ENCODE data around the gene GLRX3.

The GLRX3 gene

DNA sequence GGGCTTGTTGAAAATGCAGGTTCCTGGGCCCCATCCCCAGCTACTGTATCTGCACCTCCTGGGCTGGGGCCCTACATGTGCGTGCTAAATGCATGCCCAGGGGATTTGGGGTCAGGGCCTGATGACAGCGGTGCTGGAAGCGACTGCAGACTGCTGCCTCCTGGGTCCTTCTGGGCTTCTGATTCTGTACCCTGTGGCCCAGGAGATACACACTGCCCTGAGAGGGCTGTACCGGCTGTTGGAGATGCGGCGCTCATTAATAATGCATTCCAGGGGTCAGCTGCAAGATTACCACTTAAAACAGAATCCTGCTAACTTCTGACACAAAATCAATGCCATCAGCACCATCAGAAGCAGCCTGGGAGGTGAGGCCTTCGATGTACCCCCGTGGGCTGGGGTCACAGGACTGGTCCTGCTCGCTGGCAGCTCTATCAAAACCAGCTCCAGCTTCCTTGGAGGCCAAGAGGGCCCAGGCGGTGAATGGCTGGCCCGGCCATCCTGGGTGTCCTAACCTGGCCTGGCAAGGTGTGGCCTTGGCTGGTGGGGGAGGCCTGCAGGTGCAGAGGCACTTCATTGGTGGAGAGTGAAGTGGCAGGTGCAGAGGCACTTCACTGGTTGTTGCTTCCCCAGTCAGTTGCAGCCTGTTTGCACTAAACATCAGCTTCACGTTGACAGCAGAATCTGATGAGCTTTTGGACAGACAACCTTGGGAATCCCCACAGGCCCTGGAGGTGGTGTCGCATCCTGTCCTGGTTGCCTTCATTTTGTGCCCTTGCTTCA, 79.2 kb downstream of the GLRX3 start:
- Mint-ChIP-seq H3K4me1 (no peaks in the 10 kb centered on the region), H3K36me3 (no peaks in the 10 kb centered on the region), H3K4me3 (no peak overlapping the region), H3K27ac (no peak overlapping the region), H3K9me3 (peaks cover 7% of the 10 kb centered on the region), H3K27me3 (no peaks in the 10 kb centered on the region)
- CTCF ChIA-PET: no interaction called here
- no peak for DNase-seq

DNA sequence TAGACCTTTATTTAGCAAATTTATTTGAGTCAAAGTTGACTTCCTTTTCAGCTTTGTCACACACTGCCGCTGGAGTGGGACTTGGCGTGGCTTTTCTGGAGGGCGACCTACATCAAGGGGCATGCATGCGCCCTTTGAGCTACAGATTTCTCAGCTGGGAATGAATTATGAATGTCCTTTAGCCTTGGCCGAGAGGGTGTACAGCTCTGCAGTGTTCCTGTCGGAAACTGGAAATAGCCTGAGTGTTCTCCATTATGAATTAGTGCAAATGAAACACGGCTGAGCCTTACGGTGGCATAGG, 79.7 kb downstream of the GLRX3 start:
- H3K36me3 Mint-ChIP-seq: no peaks in the 10 kb centered on the region
- H3K4me1 Mint-ChIP-seq: no peaks in the 10 kb centered on the region
- H3K27me3 Mint-ChIP-seq: no peaks in the 10 kb centered on the region
- no peak overlapping the region for H3K4me3 Mint-ChIP-seq
- no peak overlapping the region for H3K27ac Mint-ChIP-seq
- CTCF ChIA-PET: no interaction called here
- H3K9me3 Mint-ChIP-seq: peaks cover 7% of the 10 kb centered on the region
- DNase-seq: no peak

DNA sequence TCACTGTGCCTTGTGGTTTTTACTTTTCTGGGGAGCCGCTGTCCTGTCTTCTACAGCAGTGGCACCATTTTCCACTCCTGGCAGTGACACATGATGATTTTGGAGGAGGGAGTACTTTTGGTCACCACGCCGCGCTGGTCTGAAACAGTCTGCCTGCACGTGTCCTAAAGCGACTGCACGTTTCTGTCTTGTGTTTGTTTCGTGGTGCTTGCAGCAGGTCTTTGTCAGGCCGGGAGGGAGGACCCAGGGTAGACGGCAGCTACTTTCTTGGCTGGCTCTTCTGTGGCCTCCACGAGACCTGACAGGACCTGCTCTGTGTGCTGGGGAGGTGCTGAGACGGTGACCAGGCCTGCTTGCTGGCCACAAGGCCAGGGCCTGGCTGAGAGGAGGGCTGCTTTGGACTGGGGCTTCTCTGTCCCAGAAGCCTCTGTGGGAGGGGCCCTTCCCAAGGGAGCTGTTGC, 82.0 kb downstream of the GLRX3 start:
- H3K36me3 Mint-ChIP-seq: no peaks in the 10 kb centered on the region
- peaks cover 7% of the 10 kb centered on the region for H3K9me3 Mint-ChIP-seq
- DNase-seq: no peak
- H3K4me1 Mint-ChIP-seq: no peaks in the 10 kb centered on the region
- no peak overlapping the region for H3K4me3 Mint-ChIP-seq
- no peak overlapping the region for H3K27ac Mint-ChIP-seq
- CTCF ChIA-PET: no interaction called here
- no peaks in the 10 kb centered on the region for H3K27me3 Mint-ChIP-seq

DNA sequence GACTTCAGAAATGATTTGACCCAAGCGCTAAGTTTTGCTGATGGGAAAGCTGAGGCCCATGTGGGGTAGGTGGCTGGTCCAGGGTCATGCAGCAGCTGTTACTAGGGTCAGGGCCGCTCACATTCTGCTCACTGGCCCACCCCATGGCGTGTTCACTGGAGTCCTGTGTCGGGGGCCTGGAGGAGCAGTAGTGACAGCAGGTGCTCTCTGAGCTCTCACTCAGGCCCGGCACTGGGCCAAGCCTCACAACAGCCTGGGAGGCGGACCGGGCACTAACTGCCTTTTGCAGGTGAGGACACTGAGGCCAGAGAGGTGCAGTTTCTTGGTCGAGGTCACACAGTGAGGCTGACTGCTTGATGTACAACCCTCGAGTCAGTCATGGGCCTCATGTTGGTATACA, 82.7 kb downstream of the GLRX3 start:
- no peak overlapping the region for H3K27ac Mint-ChIP-seq
- peaks cover 7% of the 10 kb centered on the region for H3K9me3 Mint-ChIP-seq
- DNase-seq: no peak
- CTCF ChIA-PET: no interaction called here
- H3K27me3 Mint-ChIP-seq: no peaks in the 10 kb centered on the region
- H3K4me3 Mint-ChIP-seq: no peak overlapping the region
- no peaks in the 10 kb centered on the region for H3K4me1 Mint-ChIP-seq
- H3K36me3 Mint-ChIP-seq: no peaks in the 10 kb centered on the region

DNA sequence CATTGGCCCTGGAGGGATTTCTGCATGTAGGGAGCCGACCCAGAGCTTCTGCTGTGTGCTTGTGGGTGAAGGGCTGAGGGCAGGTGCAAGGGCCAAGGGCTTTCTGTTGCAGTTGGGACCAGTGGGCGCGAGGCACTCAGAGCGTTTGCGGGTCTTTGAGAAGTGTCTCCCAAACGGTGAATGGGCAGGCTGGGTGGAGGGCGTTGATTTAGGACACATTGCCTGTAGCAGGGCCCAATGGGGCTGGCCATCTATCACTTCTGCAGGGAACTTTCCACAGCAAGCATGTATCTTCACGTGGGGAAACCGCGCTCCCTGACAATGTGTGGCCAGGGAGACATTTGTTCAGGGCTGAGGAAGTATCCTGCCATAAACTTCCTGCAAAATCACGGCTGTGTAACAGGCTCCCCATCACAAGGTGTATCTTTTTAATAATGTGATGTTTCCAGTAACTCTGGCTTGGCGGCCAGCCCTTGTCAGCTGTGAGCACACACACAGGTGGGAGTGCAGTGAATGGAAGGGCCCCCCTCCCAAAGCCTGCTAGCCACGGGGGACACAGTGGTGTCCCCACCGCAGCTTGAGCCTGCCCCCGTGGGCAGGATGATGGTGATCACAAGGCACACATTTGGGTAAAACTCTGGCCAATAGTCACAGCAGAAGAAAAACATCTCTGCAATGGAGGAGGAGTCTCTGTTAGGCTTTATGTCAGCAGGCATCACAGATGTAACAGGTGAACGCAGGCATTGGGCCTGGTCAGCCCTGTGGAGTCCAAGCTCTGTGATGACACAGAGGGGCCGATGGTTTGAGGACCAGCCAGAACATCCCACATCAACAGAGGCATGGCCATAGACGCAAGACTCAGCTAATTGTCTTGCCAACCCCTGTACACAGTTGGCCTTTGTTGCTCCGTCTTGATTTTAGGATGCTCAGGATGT, 84.3 kb downstream of the GLRX3 start:
- H3K4me3 Mint-ChIP-seq: no peak overlapping the region
- H3K4me1 Mint-ChIP-seq: no peaks in the 10 kb centered on the region
- no peaks in the 10 kb centered on the region for H3K36me3 Mint-ChIP-seq
- no peak overlapping the region for H3K27ac Mint-ChIP-seq
- H3K9me3 Mint-ChIP-seq: peaks cover 1% of the 10 kb centered on the region
- CTCF ChIA-PET: no interaction called here
- H3K27me3 Mint-ChIP-seq: no peaks in the 10 kb centered on the region
- no peak for DNase-seq

DNA sequence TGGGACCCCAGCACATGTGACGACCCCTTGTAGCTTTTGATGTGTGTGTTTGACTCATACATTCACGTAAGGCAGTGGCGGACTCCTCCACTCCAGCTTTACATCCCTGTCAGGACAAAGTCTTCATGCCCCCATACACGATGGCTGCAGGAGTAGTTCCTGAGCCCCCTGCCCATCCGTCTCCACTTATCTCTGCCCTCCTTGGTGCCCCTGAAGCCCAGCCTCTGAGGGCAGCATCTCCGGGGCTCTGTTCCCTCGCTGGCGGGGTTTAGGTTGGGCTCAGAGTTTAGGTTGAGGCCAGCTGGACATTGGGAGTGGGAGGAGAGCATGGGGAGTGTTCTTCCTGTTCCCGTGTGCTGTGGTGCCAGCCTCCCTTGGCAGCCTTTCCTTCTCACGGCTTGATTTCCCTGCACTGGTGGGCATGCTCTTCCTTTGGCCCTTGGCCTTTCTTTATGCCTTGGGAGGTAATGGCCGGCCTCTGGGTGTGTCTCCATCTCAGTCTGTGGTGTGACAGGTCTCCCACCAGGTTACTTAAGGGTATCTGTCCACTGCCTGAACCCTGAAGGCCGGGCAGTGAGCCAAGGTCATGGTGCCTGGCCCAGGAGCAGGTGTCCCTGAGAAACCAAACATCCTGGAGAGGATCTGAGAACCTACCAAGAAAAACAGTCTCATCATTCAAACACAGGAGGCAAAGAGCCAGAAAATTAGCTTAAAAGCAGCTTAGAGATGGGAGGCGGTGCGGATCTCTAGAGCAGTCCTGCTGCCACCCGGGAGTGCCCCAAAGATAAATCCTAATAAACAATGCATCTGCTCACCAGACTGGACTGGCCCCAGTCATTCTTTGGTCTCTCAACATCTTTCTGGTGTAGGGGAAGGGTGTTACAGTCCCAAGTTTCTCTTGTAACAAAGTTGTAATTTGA, 85.5 kb downstream of the GLRX3 start:
- H3K4me1 Mint-ChIP-seq: no peaks in the 10 kb centered on the region
- CTCF ChIA-PET: no interaction called here
- H3K27ac Mint-ChIP-seq: no peak overlapping the region
- DNase-seq: no peak
- no peak overlapping the region for H3K4me3 Mint-ChIP-seq
- H3K9me3 Mint-ChIP-seq: peaks cover 5% of the 10 kb centered on the region
- no peaks in the 10 kb centered on the region for H3K27me3 Mint-ChIP-seq
- H3K36me3 Mint-ChIP-seq: no peaks in the 10 kb centered on the region

DNA sequence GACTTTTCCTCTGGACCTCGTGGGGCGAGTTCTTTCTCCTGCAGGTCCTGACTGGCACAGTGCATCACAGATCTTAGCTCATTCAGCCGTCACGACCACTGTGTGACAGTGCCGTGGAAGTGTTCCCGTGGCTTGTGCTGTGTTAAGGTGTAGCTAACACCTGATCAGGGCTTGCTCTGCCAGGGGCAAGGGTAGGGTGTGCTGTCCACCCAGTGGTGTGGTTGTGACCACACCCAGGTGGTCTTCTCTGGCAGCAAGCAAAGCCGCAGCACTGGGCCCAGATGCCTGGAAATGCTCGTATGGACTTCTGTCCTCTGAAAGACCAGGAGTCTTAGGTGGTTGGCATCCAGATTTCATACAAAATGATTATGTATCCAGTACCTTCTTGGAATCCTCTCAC, 86.2 kb downstream of the GLRX3 start:
- Mint-ChIP-seq H3K27me3 (peaks cover 5% of the 10 kb centered on the region), H3K9me3 (peaks cover 9% of the 10 kb centered on the region), H3K4me3 (no peak overlapping the region), H3K4me1 (no peaks in the 10 kb centered on the region), H3K36me3 (no peaks in the 10 kb centered on the region), H3K27ac (no peak overlapping the region)
- no peak for DNase-seq
- CTCF ChIA-PET: no interaction called here

DNA sequence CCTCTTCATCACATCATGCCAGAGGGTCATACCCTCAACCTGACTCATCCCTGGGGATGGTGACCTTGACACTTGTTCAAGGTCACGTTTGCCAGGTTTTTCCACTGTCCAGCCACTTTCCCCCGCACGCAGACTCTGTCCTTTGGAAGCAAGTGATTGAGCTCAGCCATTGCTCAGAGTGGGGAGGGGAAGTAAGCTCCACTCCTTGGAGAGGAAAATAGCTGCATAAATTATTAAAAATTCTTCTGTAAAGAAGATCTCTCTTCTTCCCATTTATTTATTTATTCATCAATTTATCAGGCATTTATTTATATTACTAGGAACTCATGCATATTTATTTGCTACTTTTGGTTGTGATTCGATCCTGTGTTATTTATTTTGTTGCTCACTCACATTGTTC, 88.0 kb downstream of the GLRX3 start:
- CTCF ChIA-PET: no interaction called here
- no peaks in the 10 kb centered on the region for H3K36me3 Mint-ChIP-seq
- H3K27ac Mint-ChIP-seq: no peak overlapping the region
- peaks cover 13% of the 10 kb centered on the region for H3K9me3 Mint-ChIP-seq
- H3K27me3 Mint-ChIP-seq: peaks cover 5% of the 10 kb centered on the region
- no peak overlapping the region for H3K4me3 Mint-ChIP-seq
- DNase-seq: no peak
- H3K4me1 Mint-ChIP-seq: no peaks in the 10 kb centered on the region

DNA sequence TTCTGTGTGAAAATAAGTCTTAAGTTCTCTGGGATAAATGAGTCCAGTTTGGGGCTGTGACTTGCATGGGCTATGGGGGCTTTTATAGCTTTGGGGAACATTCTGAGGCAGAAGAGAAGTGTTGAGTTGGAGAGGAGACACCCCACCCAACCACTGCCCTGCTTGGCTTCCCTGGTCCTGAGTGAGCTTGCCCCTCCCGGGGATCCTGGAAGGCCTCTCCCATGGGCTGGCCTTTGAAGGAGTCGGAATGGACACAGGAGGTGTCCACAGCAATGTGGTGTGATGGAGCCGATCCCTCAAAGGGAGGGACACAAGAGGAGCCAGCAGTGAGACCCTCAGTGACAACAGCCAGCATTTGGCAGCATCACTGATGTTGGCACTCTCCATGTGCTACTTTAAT, 89.8 kb downstream of the GLRX3 start:
- DNase-seq: no peak
- Mint-ChIP-seq H3K27ac (no peak overlapping the region), H3K4me3 (no peak overlapping the region), H3K27me3 (peaks cover 5% of the 10 kb centered on the region), H3K4me1 (no peaks in the 10 kb centered on the region), H3K9me3 (peaks cover 13% of the 10 kb centered on the region), H3K36me3 (no peaks in the 10 kb centered on the region)
- CTCF ChIA-PET: no interaction called here

DNA sequence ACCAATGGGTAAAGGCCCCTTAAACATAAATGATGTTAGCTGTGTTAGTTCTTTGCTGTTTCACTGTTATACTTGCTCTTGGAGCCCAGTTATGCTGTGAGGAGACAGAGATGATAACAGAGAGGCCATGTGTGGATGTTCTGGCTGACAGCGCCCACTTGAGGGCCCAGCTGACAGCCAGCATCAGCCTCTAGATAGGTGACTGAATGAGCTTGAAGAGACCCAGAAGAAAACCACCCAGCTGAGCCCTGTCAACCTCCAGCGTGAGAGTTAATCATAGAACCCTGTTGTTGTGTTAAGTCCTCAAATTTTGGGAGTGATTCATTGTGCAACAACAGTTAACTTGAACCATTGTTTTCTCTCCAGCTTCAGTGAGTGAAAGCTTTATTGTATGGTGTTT, 91.7 kb downstream of the GLRX3 start:
- DNase-seq: no peak
- Mint-ChIP-seq H3K27ac (no peak overlapping the region), H3K9me3 (peaks cover 13% of the 10 kb centered on the region), H3K36me3 (no peaks in the 10 kb centered on the region), H3K4me3 (no peak overlapping the region), H3K4me1 (no peaks in the 10 kb centered on the region), H3K27me3 (peaks cover 5% of the 10 kb centered on the region)
- CTCF ChIA-PET: no interaction called here
